Measurements from ENCODE around the gene KIAA0319L.

DNA sequence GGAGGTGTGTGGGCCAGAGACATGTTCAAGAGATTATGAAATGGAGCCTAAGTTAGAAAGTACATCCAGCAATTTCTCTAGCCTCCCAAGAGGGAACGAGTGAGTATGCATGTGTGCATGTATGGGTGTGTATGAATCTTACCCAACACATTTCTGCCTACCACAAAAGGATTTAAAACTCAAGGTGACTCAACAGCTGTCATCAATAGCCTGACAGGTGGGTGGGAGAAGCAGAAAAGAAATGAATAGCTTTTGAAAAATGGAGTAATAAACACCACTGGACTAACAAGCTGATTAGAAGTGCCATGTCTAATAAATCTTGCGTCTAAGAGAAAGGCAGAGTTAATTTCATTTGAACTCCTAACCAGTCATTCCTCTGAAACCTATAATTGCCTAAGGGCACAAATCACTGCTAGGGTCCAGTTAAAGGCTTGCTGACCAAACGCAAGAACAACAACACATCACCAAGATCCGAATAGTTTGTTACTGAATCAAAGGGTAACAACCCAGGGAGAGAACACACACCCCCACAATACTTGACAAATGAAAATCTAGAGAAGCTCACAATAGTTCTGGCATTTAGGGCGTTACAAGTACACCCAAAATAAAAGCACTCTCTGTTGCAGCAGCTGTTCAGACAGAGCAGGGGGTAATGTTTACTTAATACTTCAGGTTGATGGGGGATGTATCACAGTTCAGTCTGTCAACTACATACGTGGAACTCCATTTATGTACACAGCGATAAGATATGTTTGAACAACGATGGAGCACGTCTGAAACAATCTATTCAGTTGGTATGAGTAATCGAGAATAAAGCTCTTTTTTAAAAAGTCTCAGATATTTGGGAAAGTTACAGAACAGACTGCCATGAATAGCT, 1.4 kb downstream of the KIAA0319L start:
- TF ChIP-seq POLR2A (IDR thresholded peaks at IDR 0.05; ENCODE audit: low read length) (no peak), GATA1 (IDR thresholded peaks at IDR 0.05; ENCODE audit: low read depth, low read length) (no peak)

Data from erythroblast (primary cell).